H1 (cell line): ENCODE data around the gene KIF4A. TPM values are rescaled to one million over a fixed set of nuclear protein-coding genes. Genes with fewer than 3 reads are reported as not detected.

Experiments
- CTCF ChIA-PET: fragments of 300-600 bp; sonication (Branson Sonifier 250); formaldehyde crosslinking; loops from one replicate; lab custom pipeline; 2021; ENCODE audit not compliant: partially characterized antibody; lab: Charles Lee
- POLR2A ChIA-PET: fragments of 300-600 bp; sonication (Branson Sonifier 250); formaldehyde crosslinking; loops from one replicate; lab custom pipeline; 2021; ENCODE audit warnings: inconsistent platforms; ENCODE audit not compliant: partially characterized antibody; lab: Charles Lee
- DNase-seq, 2 experiments: peaks; one replicate each; pipeline versions ENCODE4 v3.0.0 to v3.0.0-alpha.2; 2010 to 2022; ENCODE audit warnings: low spot score in 2 of 2, low read depth in 1 of 2, mixed read lengths in 1 of 2
- FAIRE-seq: peaks from 2 replicates; lab custom pipeline; 2011; peaks lifted over from hg19 to GRCh38; lab: Jason Lieb, UNC
- H2AFZ ChIP-seq: 2 replicates; pipeline ENCODE4 v1.8.1; 2012; ENCODE audit warnings: low read length, inconsistent platforms
- H2AK5ac ChIP-seq: 2 replicates; pipeline ENCODE4 v1.6.1; 2013; ENCODE audit warnings: low read depth, low read length
- H2BK120ac ChIP-seq: replicated peaks from 2 replicates; pipeline ENCODE3; 2013; ENCODE audit warnings: low read depth, low read length, inconsistent platforms
- H2BK12ac ChIP-seq: 2 replicates; pipeline ENCODE4 v1.6.1; 2013; ENCODE audit warnings: low read depth, low read length
- H2BK15ac ChIP-seq: 2 replicates; pipeline ENCODE4 v1.6.1; 2013; ENCODE audit warnings: low read length
- H2BK20ac ChIP-seq: 2 replicates; pipeline ENCODE4 v1.6.1; 2013; ENCODE audit warnings: low read length
- H2BK5ac ChIP-seq: 2 replicates; pipeline ENCODE4 v1.6.1; 2013; ENCODE audit warnings: low read depth, low read length
- H3K14ac ChIP-seq: 2 replicates; pipeline ENCODE4 v1.6.1; 2013; ENCODE audit warnings: inconsistent platforms; ENCODE audit not compliant: insufficient read length
- H3K18ac ChIP-seq: 2 replicates; pipeline ENCODE4 v1.6.1; 2013; ENCODE audit warnings: low read length; ENCODE audit errors: extremely low read depth
- H3K23ac ChIP-seq: 2 replicates; pipeline ENCODE4 v1.6.1; 2013; ENCODE audit warnings: inconsistent platforms; ENCODE audit not compliant: insufficient read length
- H3K23me2 ChIP-seq: 2 replicates; pipeline ENCODE4 v1.6.1; 2013; ENCODE audit warnings: low read depth, low read length
- H3K27ac ChIP-seq: 2 replicates; pipeline ENCODE4 v1.6.1; 2011; ENCODE audit warnings: low read depth, low read length, inconsistent platforms
- H3K27me3 ChIP-seq, 4 experiments: replicated peaks in 1 of 4; 1 replicate in 1 of 4; 2 replicates in 3 of 4; pipeline versions ENCODE4 v1.6.1 to v1.8.1; 2011 to 2013; ENCODE audit warnings: low read length in 3 of 4, mild to moderate bottlenecking in 3 of 4, inconsistent platforms in 2 of 4, mixed read lengths in 2 of 4, moderate library complexity in 1 of 4; ENCODE audit not compliant: control insufficient read depth in 3 of 4, insufficient read depth in 3 of 4; ENCODE audit errors: extremely low read depth in 1 of 4
- H3K36me3 ChIP-seq, 4 experiments: 2 replicates each; pipeline versions ENCODE4 v1.6.1 to v1.8.1; 2011 to 2013; ENCODE audit warnings: mild to moderate bottlenecking in 4 of 4, low read length in 3 of 4, moderate library complexity in 2 of 4, control low read depth in 1 of 4, inconsistent platforms in 1 of 4; ENCODE audit not compliant: insufficient read depth in 4 of 4, control insufficient read depth in 2 of 4
- H3K4ac ChIP-seq: replicated peaks from 2 replicates; pipeline ENCODE3; 2013; ENCODE audit warnings: low read length, low read depth, mixed read lengths, inconsistent platforms; ENCODE audit not compliant: insufficient read length
- H3K4me1 ChIP-seq, 4 experiments: replicated peaks in 1 of 4; 1 replicate in 1 of 4; 2 replicates in 3 of 4; pipeline versions ENCODE4 v1.6.1 to v1.8.1; 2011 to 2013; ENCODE audit warnings: low read length in 3 of 4, inconsistent platforms in 2 of 4, mixed read lengths in 1 of 4; ENCODE audit not compliant: insufficient read depth in 4 of 4, control insufficient read depth in 3 of 4
- H3K4me2 ChIP-seq, 2 experiments: 2 replicates each; pipeline versions ENCODE4 v1.6.1 to v1.8.1; 2011 to 2013; ENCODE audit warnings: low read depth in 2 of 2, low read length in 2 of 2, control low read depth in 1 of 2, inconsistent platforms in 1 of 2, mild to moderate bottlenecking in 1 of 2; ENCODE audit not compliant: insufficient read depth in 1 of 2
- H3K4me3 ChIP-seq, 4 experiments: fragments of 200-600, 300-600 bp in 1 of 4; sonication (generic), shearing (Covaris generic), sonication (Bioruptor Twin) in 1 of 4; 2 replicates each; pipeline versions ENCODE4 v1.5.1 to v1.8.1; 2011 to 2016; ENCODE audit warnings: low read length in 4 of 4, low read depth in 3 of 4, control low read depth in 2 of 4, inconsistent platforms in 2 of 4, mild to moderate bottlenecking in 2 of 4, mixed read lengths in 1 of 4, moderate library complexity in 1 of 4; ENCODE audit not compliant: insufficient read depth in 2 of 4; ENCODE audit errors: extremely low read depth in 1 of 4
- H3K56ac ChIP-seq: replicated peaks from 2 replicates; pipeline ENCODE3; 2013; ENCODE audit warnings: low read depth, mild to moderate bottlenecking, mixed read lengths, low read length, inconsistent platforms; ENCODE audit not compliant: insufficient read length
- H3K79me1 ChIP-seq: 2 replicates; pipeline ENCODE4 v1.6.1; 2013; ENCODE audit warnings: low read depth, low read length, control low read depth
- H3K79me2 ChIP-seq, 2 experiments: 2 replicates each; pipeline versions ENCODE4 v1.6.1 to v1.8.1; 2012 to 2013; ENCODE audit warnings: low read length in 2 of 2, mild to moderate bottlenecking in 2 of 2, inconsistent platforms in 1 of 2; ENCODE audit not compliant: insufficient read depth in 2 of 2, control insufficient read depth in 1 of 2
- H3K9ac ChIP-seq, 4 experiments: replicated peaks in 1 of 4; 1 replicate in 1 of 4; 2 replicates in 3 of 4; pipeline versions ENCODE4 v1.6.1 to v1.8.1; 2011 to 2013; ENCODE audit warnings: low read depth in 3 of 4, low read length in 3 of 4, control low read depth in 2 of 4, mild to moderate bottlenecking in 2 of 4, moderate library complexity in 2 of 4, inconsistent platforms in 1 of 4; ENCODE audit errors: extremely low read depth in 1 of 4
- H3K9me3 ChIP-seq, 2 experiments: 2 replicates each; pipeline versions ENCODE4 v1.6.1 to v1.8.1; 2012 to 2013; ENCODE audit warnings: mild to moderate bottlenecking in 2 of 2, moderate library complexity in 2 of 2, control low read depth in 1 of 2, inconsistent platforms in 1 of 2, low read depth in 1 of 2, low read length in 1 of 2, mixed read lengths in 1 of 2; ENCODE audit not compliant: insufficient read depth in 2 of 2
- H4K20me1 ChIP-seq, 2 experiments: replicated peaks in 1 of 2; 2 replicates each; pipeline versions ENCODE3 to v1.8.1; 2011 to 2013; ENCODE audit warnings: inconsistent platforms in 2 of 2, low read length in 2 of 2, mild to moderate bottlenecking in 1 of 2; ENCODE audit not compliant: insufficient read depth in 2 of 2, control insufficient read depth in 1 of 2
- H4K5ac ChIP-seq: 2 replicates; pipeline ENCODE4 v1.6.1; 2013; ENCODE audit warnings: low read length, low read depth, mixed read lengths, inconsistent platforms; ENCODE audit not compliant: insufficient read length
- H4K8ac ChIP-seq: 2 replicates; pipeline ENCODE4 v1.8.0; 2013; ENCODE audit warnings: mild to moderate bottlenecking, moderate library complexity, low read length, inconsistent platforms; ENCODE audit not compliant: insufficient read depth; ENCODE audit errors: extremely low read depth
- H4K91ac ChIP-seq: replicated peaks from 2 replicates; pipeline ENCODE3; 2013; ENCODE audit warnings: low read length, mixed read lengths, inconsistent platforms; ENCODE audit not compliant: insufficient read length
- EZH2 ChIP-seq: fragments of 200-600 bp; sonication (generic); IDR thresholded peaks from 2 replicates; pipeline ENCODE4 v1.7.1; 2012; ENCODE audit warnings: low read depth, mild to moderate bottlenecking, moderate library complexity, low read length, inconsistent platforms; ENCODE audit not compliant: severe bottlenecking
- HDAC2 ChIP-seq, 2 experiments: fragments of 300-600 bp in 1 of 2; sonication (generic) in 1 of 2; IDR thresholded peaks; 2 replicates each; pipeline ENCODE4 v1.6.1; 2011 to 2012; ENCODE audit warnings: low read depth in 2 of 2, low read length in 2 of 2, mild to moderate bottlenecking in 2 of 2, moderate library complexity in 2 of 2, borderline replicate concordance in 1 of 2, inconsistent platforms in 1 of 2
- HDAC6 ChIP-seq: IDR thresholded peaks from one replicate; pipeline ENCODE4 v1.7.1; 2012; ENCODE audit warnings: low read depth, mild to moderate bottlenecking, inconsistent platforms, low read length, moderate library complexity
- MAFK ChIP-seq: IDR thresholded peaks from 2 replicates; pipeline ENCODE4 v1.6.1; 2012; ENCODE audit warnings: low read depth, mild to moderate bottlenecking, improper control_type of control experiment, low read length
- PHF8 ChIP-seq: fragments of 200-600 bp; sonication (generic); conservative IDR thresholded peaks from 2 replicates; pipeline ENCODE4 v1.7.1; 2012; ENCODE audit warnings: low read depth, mild to moderate bottlenecking, inconsistent platforms, low read length, moderate library complexity
- POLR2AphosphoS5 ChIP-seq: IDR thresholded peaks from 2 replicates; pipeline ENCODE4 v1.6.1; 2011; ENCODE audit warnings: low read depth, low read length
- RXRA ChIP-seq: IDR thresholded peaks from 2 replicates; pipeline ENCODE4 v1.6.1; 2011; ENCODE audit warnings: low read depth, mild to moderate bottlenecking, low read length, moderate library complexity; ENCODE audit not compliant: insufficient read depth
- SIX5 ChIP-seq: IDR thresholded peaks from 2 replicates; pipeline ENCODE4 v1.6.1; 2011; ENCODE audit warnings: mild to moderate bottlenecking, low read depth, low read length
- SRF ChIP-seq: IDR thresholded peaks from 2 replicates; pipeline ENCODE4 v1.6.1; 2011; ENCODE audit warnings: mild to moderate bottlenecking, low read depth, low read length, moderate library complexity
- TAF7 ChIP-seq: optimal IDR thresholded peaks from 2 replicates; pipeline ENCODE3; 2011; ENCODE audit warnings: low read depth, mild to moderate bottlenecking, inconsistent platforms, low read length, moderate library complexity, borderline replicate concordance
- TCF12 ChIP-seq: IDR thresholded peaks from 2 replicates; pipeline ENCODE4 v1.6.1; 2011; ENCODE audit warnings: low read depth, mild to moderate bottlenecking, low read length
- WGBS, 2 experiments: shearing (Covaris generic) in 1 of 2; methylation state at CpG; one replicate each; pipeline versions ENCODE4 v1.1.6 to v1.1.7; 2013 to 2015; ENCODE audit warnings: low lambda C conversion rate in 2 of 2, mixed read lengths in 2 of 2, inconsistent platforms in 1 of 2, low coverage in 1 of 2, missing lambda C conversion rate in 1 of 2; ENCODE audit not compliant: insufficient replicate concordance in 2 of 2, insufficient coverage in 1 of 2, insufficient read length in 1 of 2; ENCODE audit errors: extremely low coverage in 1 of 2, missing lambda C conversion rate in 1 of 2; 5-methylcytosine and 5-hydroxymethylcytosine counted together
- polyA plus RNA-seq, 7 experiments: library from polyadenylated mRNA; depleted of rRNA in 3 of 7; stranded (reverse) in 5 of 7; unstranded in 2 of 7; fragments of >200 nt in 5 of 7; fragments of 200-250 nt in 2 of 7; gene quantifications; 1 replicate in 5 of 7; 2 replicates in 1 of 7; 4 replicates in 1 of 7; pipeline versions ENCODE4 v1.2.1 to v1.2.3, GENCODE V29; 2011 to 2013; ENCODE audit warnings: missing spikeins in 2 of 7, mixed read lengths in 2 of 7
- total RNA-seq: library from RNA; stranded (reverse); fragmentation: NEBNext Ultra II Directional; extraction: Animal tissue kit (Norgen Biotek cat#: 25700); gene quantifications from 2 replicates; pipeline ENCODE4 v1.2.1, GENCODE V29; 2021

The KIF4A gene
- total and polyA plus RNA-seq, 2 of the 8 experiments (the other 6 are each of a cell fraction or from before 2014, with no cell fraction given), result 10.9 to 35.7 TPM

DNA sequence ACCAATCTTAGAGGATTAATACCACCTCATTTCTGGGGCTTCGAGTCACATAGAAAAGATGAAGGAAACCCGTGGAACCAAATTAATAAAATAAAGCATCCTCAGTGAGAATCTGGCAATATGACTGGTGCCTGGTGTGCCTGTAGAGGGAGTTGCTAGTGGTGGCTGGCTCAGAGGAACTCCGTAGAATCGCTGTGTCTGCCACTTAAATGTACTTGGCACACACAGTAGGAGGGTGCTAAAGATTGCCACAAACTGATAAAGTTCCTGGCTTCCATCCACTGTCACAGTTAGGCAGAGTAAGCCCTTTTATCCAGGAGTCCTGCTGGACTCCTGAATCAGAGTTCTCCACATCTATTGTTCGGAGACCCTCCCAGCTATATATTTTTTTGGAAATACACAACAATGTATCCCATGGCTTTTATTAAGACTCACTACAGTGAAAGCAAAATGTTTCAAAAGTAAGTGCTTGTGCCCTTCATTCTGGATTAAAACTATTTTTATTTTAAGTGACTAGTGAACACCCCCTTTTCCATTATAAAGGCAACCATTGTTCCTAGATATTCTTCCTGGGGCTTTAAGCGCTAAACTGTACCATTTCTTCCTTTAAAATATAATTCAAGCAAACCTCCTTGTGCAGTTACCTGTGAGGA lies 56.6 kb downstream of the KIF4A start:
- no peak overlapping the region for H3K27ac ChIP-seq
- H3K9me3 ChIP-seq, result peaks cover 4 to 20% of the 10 kb centered on the region in 2 experiments; a peak in 2 of 4 replicates
- no peaks in the 10 kb centered on the region for H4K20me1 ChIP-seq
- H2AFZ ChIP-seq, result no peak overlapping the region
- no peak overlapping the region for H4K5ac ChIP-seq
- no peak overlapping the region for H2BK120ac ChIP-seq
- no peaks in the 10 kb centered on the region for H3K27me3 ChIP-seq
- no peak overlapping the region for H4K91ac ChIP-seq
- no peak overlapping the region for H3K23ac ChIP-seq
- H3K9ac ChIP-seq, result no peak overlapping the region
- no peak overlapping the region for H3K4me3 ChIP-seq
- H2AK5ac ChIP-seq, result no peak overlapping the region
- H4K8ac ChIP-seq, result no peak overlapping the region
- no peaks in the 10 kb centered on the region for H3K4me1 ChIP-seq
- no peak overlapping the region for H3K4ac ChIP-seq
- H2BK12ac ChIP-seq, result no peak overlapping the region
- H3K18ac ChIP-seq, result no peak overlapping the region
- POLR2A ChIA-PET, result no interaction called here
- no peak overlapping the region for H3K56ac ChIP-seq
- H3K79me1 ChIP-seq, result no peaks in the 10 kb centered on the region
- peaks cover 5 to 69% (median 30%) of the 10 kb centered on the region in 4 experiments for H3K36me3 ChIP-seq
- no peak overlapping the region for H2BK20ac ChIP-seq
- H3K23me2 ChIP-seq, result no peaks in the 10 kb centered on the region
- no peak overlapping the region for H2BK5ac ChIP-seq
- 97% methylated on average over 6 of the region's 6 CpGs; no CpG with 5 or more reads in 1 of the 2 experiments for WGBS, 2 experiments
- FAIRE-seq, result no peak
- DNase-seq, result no peak
- CTCF ChIA-PET, result no interaction called here
- H3K4me2 ChIP-seq, result no peak overlapping the region
- H3K14ac ChIP-seq, result no peak overlapping the region
- H2BK15ac ChIP-seq, result no peak overlapping the region
- H3K79me2 ChIP-seq, result no peaks in the 10 kb centered on the region
- TF ChIP-seq EZH2, result no peak
- no peak for TF ChIP-seq MAFK
- no peak for TF ChIP-seq TAF7
- TF ChIP-seq SRF, result no peak
- TF ChIP-seq HDAC2 (IDR thresholded peaks at IDR 0.05; ENCODE audit: borderline replicate concordance in 1 of 2, low read depth in 2 of 2, low read length in 2 of 2), result no peak
- no peak for TF ChIP-seq PHF8
- no peak for TF ChIP-seq HDAC6
- no peak for TF ChIP-seq SIX5
- TF ChIP-seq POLR2AphosphoS5, result no peak
- TF ChIP-seq TCF12, result no peak
- TF ChIP-seq RXRA, result no peak
